OCI-LY1 (cell line): ENCODE measurements around the gene PIK3C2G.

ENCODE experiments used
- H2AFZ ChIP-seq: fragments of 200-600 bp; sonication (generic), shearing (Covaris generic); 2 replicates; pipeline ENCODE4 v1.6.0; 2014; ENCODE audit warnings: antibody characterized with exemption, mild to moderate bottlenecking, low read length
- H3F3A ChIP-seq: fragments of 200-600 bp; sonication (generic), shearing (Covaris generic); 2 replicates; pipeline ENCODE4 v1.6.0; 2014; ENCODE audit warnings: mild to moderate bottlenecking, antibody characterized with exemption, low read length, moderate library complexity; ENCODE audit not compliant: insufficient read depth
- H3K27ac ChIP-seq: fragments of 200-600 bp; sonication (generic); 2 replicates; pipeline ENCODE4 v1.5.1; 2014; ENCODE audit warnings: low read length, mixed run types, mild to moderate bottlenecking, low read depth; ENCODE audit not compliant: poor library complexity, severe bottlenecking
- H3K27me3 ChIP-seq: fragments of 200-600 bp; sonication (generic); 2 replicates; pipeline ENCODE4 v1.6.0; 2014; ENCODE audit warnings: antibody characterized with exemption, mild to moderate bottlenecking, low read length, moderate library complexity; ENCODE audit not compliant: insufficient read depth
- H3K36me3 ChIP-seq: fragments of 200-600 bp; sonication (generic); 2 replicates; pipeline ENCODE4 v1.6.1; 2014; ENCODE audit warnings: mild to moderate bottlenecking, antibody characterized with exemption, low read length, moderate library complexity, mixed read lengths; ENCODE audit not compliant: insufficient read depth
- H3K4me1 ChIP-seq: fragments of 200-600 bp; sonication (generic); 2 replicates; pipeline ENCODE4 v1.5.1; 2014; ENCODE audit warnings: mild to moderate bottlenecking, low read length, moderate library complexity; ENCODE audit not compliant: insufficient read depth, severe bottlenecking
- H3K4me2 ChIP-seq: fragments of 200-600 bp; sonication (generic), shearing (Covaris generic); 2 replicates; pipeline ENCODE4 v1.6.1; 2014; ENCODE audit warnings: low read length
- H3K4me3 ChIP-seq: fragments of 200-600 bp; sonication (generic); 2 replicates; pipeline ENCODE4 v1.5.1; 2014; ENCODE audit warnings: low read length, low read depth, mild to moderate bottlenecking, mixed read lengths; ENCODE audit not compliant: poor library complexity, severe bottlenecking
- H3K79me2 ChIP-seq: fragments of 200-600 bp; shearing (Covaris generic); 2 replicates; pipeline ENCODE4 v1.6.1; 2016; ENCODE audit warnings: mixed run types, low read length, mixed read lengths; ENCODE audit not compliant: insufficient read depth
- H3K9ac ChIP-seq: fragments of 200-600 bp; sonication (generic), shearing (Covaris generic); 2 replicates; pipeline ENCODE4 v1.6.1; 2014; ENCODE audit warnings: mild to moderate bottlenecking, low read length, mixed read lengths
- H3K9me2 ChIP-seq: fragments of 200-600 bp; sonication (generic), shearing (Covaris generic); 2 replicates; pipeline ENCODE4 v1.6.1; 2014; ENCODE audit warnings: low read depth, mild to moderate bottlenecking, low read length, mixed read lengths
- H3K9me3 ChIP-seq: fragments of 200-600 bp; shearing (Covaris generic); 2 replicates; pipeline ENCODE4 v1.6.1; 2014; ENCODE audit warnings: low read length, mixed read lengths
- H4K20me1 ChIP-seq: fragments of 200-600 bp; sonication (generic), shearing (Covaris generic); 2 replicates; pipeline ENCODE4 v1.6.0; 2016; ENCODE audit warnings: mild to moderate bottlenecking, low read length; ENCODE audit not compliant: insufficient read depth
- CTCF ChIP-seq: fragments of 200-600 bp; sonication (generic), shearing (Covaris generic); IDR thresholded peaks from 2 replicates; pipeline ENCODE4 v1.5.1; 2017; ENCODE audit warnings: mild to moderate bottlenecking, antibody characterized with exemption, low read length, moderate library complexity, mixed read lengths
- EZH2 ChIP-seq: fragments of 200-600 bp; sonication (generic), shearing (Covaris generic); IDR thresholded peaks from 2 replicates; pipeline ENCODE4 v1.8.0; 2017; ENCODE audit warnings: borderline replicate concordance, mixed run types, mild to moderate bottlenecking, antibody characterized with exemption, low read length, moderate library complexity, mixed read lengths

PIK3C2G gene

DNA sequence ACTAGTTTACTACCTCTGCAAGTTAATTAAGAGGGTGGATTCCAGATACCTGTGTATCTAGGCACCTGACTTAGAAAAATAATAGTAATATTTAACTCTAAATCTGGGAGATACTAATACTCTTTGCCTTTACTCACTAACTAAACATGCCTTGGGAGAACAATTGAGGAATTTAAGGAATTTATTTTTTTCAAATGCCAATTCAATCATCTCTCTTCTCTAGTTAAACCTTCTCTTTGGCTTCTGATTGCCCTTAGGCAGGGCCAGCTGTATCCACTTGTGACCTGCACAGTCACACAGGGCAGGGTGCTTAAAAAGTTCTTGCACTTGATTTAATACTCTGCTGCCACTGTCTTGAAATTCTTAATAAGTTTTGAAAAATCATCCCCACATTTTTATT is 334.1 kb downstream of the PIK3C2G start:
- H3K4me1 ChIP-seq = no peaks in the 10 kb centered on the region
- no peaks in the 10 kb centered on the region for H3K36me3 ChIP-seq
- no peak overlapping the region for H3K4me3 ChIP-seq
- no peaks in the 10 kb centered on the region for H3K9me2 ChIP-seq
- no peaks in the 10 kb centered on the region for H3K27me3 ChIP-seq
- no peaks in the 10 kb centered on the region for H3K79me2 ChIP-seq
- no peaks in the 10 kb centered on the region for H4K20me1 ChIP-seq
- no peak for TF ChIP-seq CTCF
- TF ChIP-seq EZH2 = no peak
- H2AFZ ChIP-seq = no peak overlapping the region
- no peak overlapping the region for H3K27ac ChIP-seq
- no peak overlapping the region for H3K9ac ChIP-seq
- no peak overlapping the region for H3K4me2 ChIP-seq
- H3F3A ChIP-seq = no peaks in the 10 kb centered on the region
- H3K9me3 ChIP-seq = no peaks in the 10 kb centered on the region

GRCh38 chr12:18601962-18602361 is 340.6 kb downstream of the PIK3C2G start:
- Histone ChIP-seq H4K20me1 (no peaks in the 10 kb centered on the region), H3K27me3 (no peaks in the 10 kb centered on the region), H3K4me1 (no peaks in the 10 kb centered on the region), H3K9me3 (no peaks in the 10 kb centered on the region), H3F3A (no peaks in the 10 kb centered on the region), H2AFZ (no peak overlapping the region), H3K4me2 (no peak overlapping the region), H3K4me3 (no peak overlapping the region), H3K9ac (no peak overlapping the region), H3K9me2 (no peaks in the 10 kb centered on the region), H3K79me2 (no peaks in the 10 kb centered on the region), H3K36me3 (no peaks in the 10 kb centered on the region), H3K27ac (no peak overlapping the region)
- TF ChIP-seq CTCF (no peak), EZH2 (no peak)

GRCh38 chr12:18612971-18613370 is 351.7 kb downstream of the PIK3C2G start:
- Histone ChIP-seq H2AFZ (no peak overlapping the region), H3K4me1 (no peaks in the 10 kb centered on the region), H3K79me2 (no peaks in the 10 kb centered on the region), H3K27ac (no peak overlapping the region), H3K9me2 (no peaks in the 10 kb centered on the region), H3K9me3 (no peaks in the 10 kb centered on the region), H3K9ac (no peak overlapping the region), H4K20me1 (no peaks in the 10 kb centered on the region), H3K27me3 (no peaks in the 10 kb centered on the region), H3K36me3 (no peaks in the 10 kb centered on the region), H3K4me3 (no peak overlapping the region), H3F3A (no peaks in the 10 kb centered on the region), H3K4me2 (no peak overlapping the region)
- TF ChIP-seq CTCF (no peak), EZH2 (no peak)
